ENCODE results near the gene SLC13A5.

DNA sequence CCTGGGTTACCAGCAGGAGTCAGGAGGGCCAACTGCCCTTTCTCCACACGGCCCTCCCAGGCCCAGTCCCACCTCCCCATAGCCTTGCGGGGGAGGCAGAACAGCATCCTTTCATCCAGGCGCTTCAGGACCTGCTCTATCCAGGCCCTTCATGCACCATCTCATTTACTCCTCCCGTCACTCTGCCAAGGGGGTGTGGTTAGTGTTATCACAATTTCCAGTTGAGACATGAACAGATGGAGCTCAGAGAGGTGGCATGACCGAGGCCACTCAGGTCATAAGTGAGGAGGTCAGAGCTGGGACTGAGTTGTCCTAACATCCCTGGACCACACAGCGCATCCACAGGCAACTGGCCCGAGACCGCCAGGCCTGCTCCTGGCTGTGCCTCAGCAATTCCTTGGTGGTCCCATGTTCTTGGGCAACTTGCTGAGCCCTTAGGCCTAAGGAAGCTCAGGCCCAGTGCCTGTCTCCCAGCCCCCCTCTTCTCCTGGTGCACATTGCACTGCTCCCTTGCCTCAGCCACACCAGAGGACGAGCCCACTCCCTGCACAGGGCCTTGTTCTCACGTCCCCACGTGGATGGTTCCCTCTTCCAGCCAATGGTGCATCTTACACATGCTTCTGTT is 37.9 kb downstream of the SLC13A5 start:
- TF ChIP-seq EP300 (IDR thresholded peaks at IDR 0.05) (no peak), CTCF (IDR thresholded peaks at IDR 0.05) (no peak), POLR2AphosphoS5 (IDR thresholded peaks at IDR 0.05) (no peak), POLR2A (IDR thresholded peaks at IDR 0.05) (no peak)
